ENCODE measurements around the gene SIPA1L3.

DNA sequence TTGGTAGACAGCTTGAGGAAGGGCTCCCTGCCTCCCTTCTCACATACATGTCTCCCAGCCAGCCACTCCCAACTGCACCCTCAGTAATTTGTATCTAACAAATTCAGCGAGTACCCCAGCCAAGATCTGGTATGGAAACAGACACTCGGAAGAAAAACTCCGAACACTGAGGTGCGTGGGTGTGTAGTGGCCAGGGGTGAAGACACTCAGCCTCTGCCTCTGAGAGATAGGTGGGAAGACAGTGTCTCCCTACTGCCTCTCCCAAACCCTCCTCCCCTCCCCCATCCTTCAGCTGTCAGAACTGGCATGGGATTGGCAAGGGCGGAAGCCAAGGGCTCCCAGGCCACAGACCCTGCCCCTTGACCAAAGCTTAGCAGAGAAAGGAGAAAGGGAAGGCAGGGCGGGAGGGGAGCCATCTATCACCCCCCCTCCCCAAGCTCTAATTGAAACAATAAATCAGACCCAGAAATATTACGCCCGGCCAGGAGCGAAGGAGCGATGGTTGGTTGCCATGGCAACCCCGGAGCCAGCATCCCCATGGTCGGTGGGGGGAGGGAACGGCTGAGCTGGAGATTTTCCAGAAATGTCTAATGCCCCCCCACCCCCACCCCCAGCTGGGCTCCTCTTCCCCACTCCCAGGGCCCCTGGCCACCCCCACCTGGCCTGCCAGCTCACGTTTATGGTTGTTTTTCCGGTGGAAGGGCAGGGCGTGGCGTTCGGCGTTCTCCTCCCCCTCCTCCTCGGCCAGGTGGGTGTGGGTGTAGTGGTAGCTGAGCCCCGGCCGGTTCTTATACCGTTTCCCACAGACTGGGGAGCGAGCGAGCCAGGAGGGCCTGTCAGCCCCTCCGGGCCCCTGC is 310.0 kb downstream of the SIPA1L3 start:
- TF ChIP-seq EZH2phosphoT487 (IDR thresholded peaks at IDR 0.05; ENCODE audit: borderline replicate concordance, low read depth) (no peak), TAF1 (IDR thresholded peaks at IDR 0.05; ENCODE audit: borderline replicate concordance, low read depth, low read length) (no peak), RAD21 (IDR thresholded peaks at IDR 0.05; ENCODE audit: low read length) (no peak), RCOR1 (IDR thresholded peaks at IDR 0.05; ENCODE audit: low read length) (no peak)
- TF ChIP-seq, protein P1, sequence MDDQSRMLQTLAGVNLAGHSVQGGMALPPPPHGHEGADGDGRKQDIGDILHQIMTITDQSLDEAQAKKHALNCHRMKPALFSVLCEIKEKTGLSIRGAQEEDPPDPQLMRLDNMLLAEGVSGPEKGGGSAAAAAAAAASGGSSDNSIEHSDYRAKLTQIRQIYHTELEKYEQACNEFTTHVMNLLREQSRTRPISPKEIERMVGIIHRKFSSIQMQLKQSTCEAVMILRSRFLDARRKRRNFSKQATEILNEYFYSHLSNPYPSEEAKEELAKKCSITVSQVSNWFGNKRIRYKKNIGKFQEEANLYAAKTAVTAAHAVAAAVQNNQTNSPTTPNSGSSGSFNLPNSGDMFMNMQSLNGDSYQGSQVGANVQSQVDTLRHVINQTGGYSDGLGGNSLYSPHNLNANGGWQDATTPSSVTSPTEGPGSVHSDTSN (IDR thresholded peaks at IDR 0.05), result no peak
- TF ChIP-seq, protein P2, sequence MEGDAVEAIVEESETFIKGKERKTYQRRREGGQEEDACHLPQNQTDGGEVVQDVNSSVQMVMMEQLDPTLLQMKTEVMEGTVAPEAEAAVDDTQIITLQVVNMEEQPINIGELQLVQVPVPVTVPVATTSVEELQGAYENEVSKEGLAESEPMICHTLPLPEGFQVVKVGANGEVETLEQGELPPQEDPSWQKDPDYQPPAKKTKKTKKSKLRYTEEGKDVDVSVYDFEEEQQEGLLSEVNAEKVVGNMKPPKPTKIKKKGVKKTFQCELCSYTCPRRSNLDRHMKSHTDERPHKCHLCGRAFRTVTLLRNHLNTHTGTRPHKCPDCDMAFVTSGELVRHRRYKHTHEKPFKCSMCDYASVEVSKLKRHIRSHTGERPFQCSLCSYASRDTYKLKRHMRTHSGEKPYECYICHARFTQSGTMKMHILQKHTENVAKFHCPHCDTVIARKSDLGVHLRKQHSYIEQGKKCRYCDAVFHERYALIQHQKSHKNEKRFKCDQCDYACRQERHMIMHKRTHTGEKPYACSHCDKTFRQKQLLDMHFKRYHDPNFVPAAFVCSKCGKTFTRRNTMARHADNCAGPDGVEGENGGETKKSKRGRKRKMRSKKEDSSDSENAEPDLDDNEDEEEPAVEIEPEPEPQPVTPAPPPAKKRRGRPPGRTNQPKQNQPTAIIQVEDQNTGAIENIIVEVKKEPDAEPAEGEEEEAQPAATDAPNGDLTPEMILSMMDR (IDR thresholded peaks at IDR 0.05), result no peak
- TF ChIP-seq, protein P3, sequence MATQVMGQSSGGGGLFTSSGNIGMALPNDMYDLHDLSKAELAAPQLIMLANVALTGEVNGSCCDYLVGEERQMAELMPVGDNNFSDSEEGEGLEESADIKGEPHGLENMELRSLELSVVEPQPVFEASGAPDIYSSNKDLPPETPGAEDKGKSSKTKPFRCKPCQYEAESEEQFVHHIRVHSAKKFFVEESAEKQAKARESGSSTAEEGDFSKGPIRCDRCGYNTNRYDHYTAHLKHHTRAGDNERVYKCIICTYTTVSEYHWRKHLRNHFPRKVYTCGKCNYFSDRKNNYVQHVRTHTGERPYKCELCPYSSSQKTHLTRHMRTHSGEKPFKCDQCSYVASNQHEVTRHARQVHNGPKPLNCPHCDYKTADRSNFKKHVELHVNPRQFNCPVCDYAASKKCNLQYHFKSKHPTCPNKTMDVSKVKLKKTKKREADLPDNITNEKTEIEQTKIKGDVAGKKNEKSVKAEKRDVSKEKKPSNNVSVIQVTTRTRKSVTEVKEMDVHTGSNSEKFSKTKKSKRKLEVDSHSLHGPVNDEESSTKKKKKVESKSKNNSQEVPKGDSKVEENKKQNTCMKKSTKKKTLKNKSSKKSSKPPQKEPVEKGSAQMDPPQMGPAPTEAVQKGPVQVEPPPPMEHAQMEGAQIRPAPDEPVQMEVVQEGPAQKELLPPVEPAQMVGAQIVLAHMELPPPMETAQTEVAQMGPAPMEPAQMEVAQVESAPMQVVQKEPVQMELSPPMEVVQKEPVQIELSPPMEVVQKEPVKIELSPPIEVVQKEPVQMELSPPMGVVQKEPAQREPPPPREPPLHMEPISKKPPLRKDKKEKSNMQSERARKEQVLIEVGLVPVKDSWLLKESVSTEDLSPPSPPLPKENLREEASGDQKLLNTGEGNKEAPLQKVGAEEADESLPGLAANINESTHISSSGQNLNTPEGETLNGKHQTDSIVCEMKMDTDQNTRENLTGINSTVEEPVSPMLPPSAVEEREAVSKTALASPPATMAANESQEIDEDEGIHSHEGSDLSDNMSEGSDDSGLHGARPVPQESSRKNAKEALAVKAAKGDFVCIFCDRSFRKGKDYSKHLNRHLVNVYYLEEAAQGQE (IDR thresholded peaks at IDR 0.05; ENCODE audit: low read depth, low read length), result no peak

Data from SK-N-SH (cell line).